Activated T-cell treated with anti-CD3 and anti-CD28 coated beads for 1 hour (primary cell): Measurements from ENCODE around the gene RPLP2.

Experiments used
- DNase-seq: peaks from one replicate; pipeline ENCODE4 v3.0.0-alpha.2; 2020; ENCODE audit warnings: low read depth

RPLP2 gene

GRCh38 chr11:791658-792534 is 17.9 kb upstream of the RPLP2 start:
- DNase-seq = no peak

GRCh38 chr11:792535-792821 is 17.3 kb upstream of the RPLP2 start:
- no peak for DNase-seq

GRCh38 chr11:792873-793272 is 16.9 kb upstream of the RPLP2 start:
- DNase-seq = no peak

GRCh38 chr11:793556-793955 is 16.2 kb upstream of the RPLP2 start:
- no peak for DNase-seq

GRCh38 chr11:794013-794765 is 15.6 kb upstream of the RPLP2 start:
- DNase-seq = no peak

GRCh38 chr11:794766-795633 is 14.8 kb upstream of the RPLP2 start:
- no peak for DNase-seq

- DNase-seq = peak; percentile 65
These were observed 13.9 kb upstream of the RPLP2 start for GRCh38 chr11:795634-796564.

GRCh38 chr11:796565-797295 is 13.0 kb upstream of the RPLP2 start:
- no peak for DNase-seq

GRCh38 chr11:797296-798092 is 12.3 kb upstream of the RPLP2 start:
- DNase-seq = peak; percentile 51

GRCh38 chr11:798093-798713 is 11.6 kb upstream of the RPLP2 start, which contains the start of gene SLC25A22:
Gene SLC25A22 (minus strand): TSS chr11:798281. CDS start chr11:795006, 3,275 bp downstream.
- peak; percentile 78 for DNase-seq

GRCh38 chr11:799641-800316 is 10.0 kb upstream of the RPLP2 start:
- no peak for DNase-seq

GRCh38 chr11:800473-800872 is 9.3 kb upstream of the RPLP2 start:
- DNase-seq = no peak

- no peak for DNase-seq
These were observed 8.5 kb upstream of the RPLP2 start for GRCh38 chr11:801097-801780.

- no peak for DNase-seq
These were observed 7.6 kb upstream of the RPLP2 start for GRCh38 chr11:802018-802617.

GRCh38 chr11:802693-803466 is 6.9 kb upstream of the RPLP2 start:
- no peak for DNase-seq

GRCh38 chr11:803467-803742 is 6.4 kb upstream of the RPLP2 start:
- DNase-seq = no peak
